Amniotic epithelial cell (primary cell): ENCODE data around the gene ABCA5.
A peak's percentile ranks its signal among the peaks of the same experiment; 100 is the strongest.

Experiments used
- DNase-seq: peaks from one replicate; pipeline ENCODE4 v3.0.0-alpha.2; 2010; ENCODE audit warnings: low read depth

Gene ABCA5

GRCh38 chr17:69327060-69327831 is at the start of gene ABCA5:
Gene ABCA5, minus strand, starts transcription at chr17:69327133. Its CDS starts 12,718 bp downstream, at chr17:69314415.
- peak; percentile 93 for DNase-seq

- no peak for DNase-seq
Measured at GRCh38 chr17:69375229-69375628, 48.3 kb upstream of the ABCA5 start.

- DNase-seq, result no peak
Measured at GRCh38 chr17:69373069-69373468, 46.1 kb upstream of the ABCA5 start.

GRCh38 chr17:69367298-69367697 is 40.4 kb upstream of the ABCA5 start:
- DNase-seq, result peak; percentile 2

- no peak for DNase-seq
Measured at GRCh38 chr17:69363488-69364210, 36.7 kb upstream of the ABCA5 start.

GRCh38 chr17:69361156-69361555 is 34.2 kb upstream of the ABCA5 start:
- no peak for DNase-seq

- peak; percentile 7 for DNase-seq
Measured at GRCh38 chr17:69358688-69359596, 32.0 kb upstream of the ABCA5 start.

- DNase-seq, result peak; percentile 22
Measured at GRCh38 chr17:69357701-69358100, 30.8 kb upstream of the ABCA5 start.

- no peak for DNase-seq
Measured at GRCh38 chr17:69356625-69357024, 29.7 kb upstream of the ABCA5 start.

GRCh38 chr17:69350911-69351310 is 24.0 kb upstream of the ABCA5 start:
- no peak for DNase-seq

- no peak for DNase-seq
Measured at GRCh38 chr17:69348429-69348828, 21.5 kb upstream of the ABCA5 start.

GRCh38 chr17:69346766-69347165 is 19.8 kb upstream of the ABCA5 start:
- DNase-seq, result no peak

- peak; percentile 10 for DNase-seq
Measured at GRCh38 chr17:69344939-69345338, 18.0 kb upstream of the ABCA5 start.

GRCh38 chr17:69342896-69343644 is 16.1 kb upstream of the ABCA5 start:
- DNase-seq, result peak; percentile 34

- DNase-seq, result no peak
Measured at GRCh38 chr17:69339937-69340336, 13.0 kb upstream of the ABCA5 start.

GRCh38 chr17:69336996-69337395 is 10.1 kb upstream of the ABCA5 start:
- no peak for DNase-seq

GRCh38 chr17:69336580-69336979 is 9.6 kb upstream of the ABCA5 start:
- DNase-seq, result no peak

- DNase-seq, result peak; percentile 65
Measured at GRCh38 chr17:69335058-69335457, 8.1 kb upstream of the ABCA5 start.

GRCh38 chr17:69333561-69333960 is 6.6 kb upstream of the ABCA5 start:
- no peak for DNase-seq

- no peak for DNase-seq
Measured at GRCh38 chr17:69331756-69332155, 4.8 kb upstream of the ABCA5 start.

GRCh38 chr17:69326377-69327059 is 415 bp downstream of the ABCA5 start:
- peak; percentile 14 for DNase-seq
